ENCODE data around the gene ITPKB. TPM values are rescaled to one million over a fixed set of nuclear protein-coding genes. Genes with fewer than 3 reads are reported as not detected.

The ITPKB gene
- total and polyA plus RNA-seq, 2 experiments from 2014 or later, result 0.31 to 5.2 TPM

DNA sequence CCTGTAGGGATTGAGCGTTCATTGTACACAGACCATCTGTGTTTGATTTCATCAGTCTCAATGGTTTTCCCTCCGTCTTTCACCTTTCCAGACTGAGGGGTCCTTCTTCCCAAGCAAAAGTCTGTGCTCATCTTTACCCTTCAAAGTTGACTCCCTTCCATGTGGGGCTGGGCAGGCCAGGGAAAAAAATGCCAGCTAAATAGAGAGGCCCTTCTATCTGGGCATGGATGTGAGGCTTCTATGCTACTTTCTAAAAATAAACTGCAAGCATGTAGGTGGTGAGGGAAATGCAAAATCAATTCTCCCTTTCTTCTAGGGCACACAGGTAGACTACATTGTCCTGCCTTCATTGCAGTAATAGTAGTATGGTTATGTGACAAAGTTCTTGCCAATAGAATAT, 46.7 kb upstream of the ITPKB start (continued):
- no peak for TF ChIP-seq STAT1 (IDR thresholded peaks at IDR 0.05; ENCODE audit: unreplicated experiment)

DNA sequence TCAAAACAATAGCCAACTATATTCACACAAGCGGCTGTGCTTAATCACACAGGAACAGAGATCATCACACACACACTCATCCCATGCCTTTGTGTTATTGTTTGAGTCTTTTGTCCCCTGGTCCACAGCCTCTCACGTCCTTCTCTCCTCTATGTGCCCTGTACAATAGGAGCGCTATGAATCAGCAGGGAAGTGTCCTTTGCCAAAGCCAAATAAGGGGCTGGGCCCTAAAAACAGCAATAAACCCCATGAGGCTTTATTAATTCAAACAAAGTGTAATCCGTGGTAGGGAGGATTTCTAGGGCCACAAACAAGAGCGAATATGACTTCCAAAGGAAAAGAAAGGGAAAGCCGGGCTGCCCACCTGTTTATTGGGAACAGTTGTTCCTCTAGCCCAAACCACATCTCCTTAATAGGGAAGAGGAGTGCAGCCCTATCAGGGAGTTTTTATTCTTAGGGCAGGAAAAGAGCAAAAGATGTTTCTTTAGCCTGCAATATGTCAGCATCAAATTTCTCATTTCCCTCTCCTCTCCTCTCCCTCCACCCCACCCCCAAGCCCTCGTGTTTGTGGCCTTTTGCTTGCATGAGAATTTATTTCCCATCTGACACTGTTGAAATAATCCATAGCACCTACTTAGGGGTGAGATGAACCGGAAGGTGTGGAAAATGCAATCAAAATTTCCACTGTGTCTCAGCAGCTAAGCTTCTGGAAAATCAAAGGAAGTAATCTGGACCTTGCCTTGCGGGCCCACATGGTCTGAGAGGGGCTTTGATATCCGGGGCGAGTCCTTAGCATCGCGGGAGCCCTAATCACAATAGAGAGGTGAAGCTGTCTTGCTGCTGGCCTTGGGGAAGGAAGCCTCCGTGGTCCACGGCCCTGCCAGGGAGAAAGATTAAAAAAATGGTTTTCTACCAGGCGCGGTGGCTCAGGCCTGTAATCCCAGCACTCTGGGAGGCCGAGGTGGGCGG, 45.3 kb upstream of the ITPKB start:
- H3K27me3 Mint-ChIP-seq (ENCODE audit: insufficient read depth, low read depth, poor library complexity), result no peaks in the 10 kb centered on the region
- no peak overlapping the region for H3K4me3 ChIP-seq
- H3K4me2 ChIP-seq, result no peak overlapping the region
- H4K20me1 ChIP-seq (replicated peaks; ENCODE audit: insufficient read depth), result no peaks in the 10 kb centered on the region
- TF ChIP-seq, protein P1, sequence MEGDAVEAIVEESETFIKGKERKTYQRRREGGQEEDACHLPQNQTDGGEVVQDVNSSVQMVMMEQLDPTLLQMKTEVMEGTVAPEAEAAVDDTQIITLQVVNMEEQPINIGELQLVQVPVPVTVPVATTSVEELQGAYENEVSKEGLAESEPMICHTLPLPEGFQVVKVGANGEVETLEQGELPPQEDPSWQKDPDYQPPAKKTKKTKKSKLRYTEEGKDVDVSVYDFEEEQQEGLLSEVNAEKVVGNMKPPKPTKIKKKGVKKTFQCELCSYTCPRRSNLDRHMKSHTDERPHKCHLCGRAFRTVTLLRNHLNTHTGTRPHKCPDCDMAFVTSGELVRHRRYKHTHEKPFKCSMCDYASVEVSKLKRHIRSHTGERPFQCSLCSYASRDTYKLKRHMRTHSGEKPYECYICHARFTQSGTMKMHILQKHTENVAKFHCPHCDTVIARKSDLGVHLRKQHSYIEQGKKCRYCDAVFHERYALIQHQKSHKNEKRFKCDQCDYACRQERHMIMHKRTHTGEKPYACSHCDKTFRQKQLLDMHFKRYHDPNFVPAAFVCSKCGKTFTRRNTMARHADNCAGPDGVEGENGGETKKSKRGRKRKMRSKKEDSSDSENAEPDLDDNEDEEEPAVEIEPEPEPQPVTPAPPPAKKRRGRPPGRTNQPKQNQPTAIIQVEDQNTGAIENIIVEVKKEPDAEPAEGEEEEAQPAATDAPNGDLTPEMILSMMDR (conservative IDR thresholded peaks at IDR 0.05; ENCODE audit: low read depth in 2 of 2), result no peak
- ATAC-seq (no peak), DNase-seq (ENCODE audit: low spot score) (no peak)
- no peaks in the 10 kb centered on the region for H3K4me1 Mint-ChIP-seq
- H3K4me1 ChIP-seq (ENCODE audit: insufficient read depth), result no peaks in the 10 kb centered on the region
- no peak overlapping the region for H3K27ac Mint-ChIP-seq
- no peaks in the 10 kb centered on the region for H3K27me3 ChIP-seq (ENCODE audit: insufficient read depth)
- no peaks in the 10 kb centered on the region for H3K79me2 ChIP-seq (replicated peaks; ENCODE audit: insufficient read depth)
- H3F3A ChIP-seq (replicated peaks; ENCODE audit: low read depth), result no peaks in the 10 kb centered on the region
- H3K9me2 ChIP-seq (ENCODE audit: insufficient read depth), result peaks cover 4% of the 10 kb centered on the region; the same call in 1 of the 2 replicates
- no peaks in the 10 kb centered on the region for H3K9me3 Mint-ChIP-seq
- H3K36me3 Mint-ChIP-seq (ENCODE audit: low read depth), result no peaks in the 10 kb centered on the region
- H3K4me3 Mint-ChIP-seq, result no peak overlapping the region
- H2AFZ ChIP-seq, result peak overlapping the region; percentile 76
- H3K27ac ChIP-seq (ENCODE audit: low read depth), result no peak overlapping the region
- no peaks in the 10 kb centered on the region for H3K36me3 ChIP-seq (ENCODE audit: insufficient read depth)

DNA sequence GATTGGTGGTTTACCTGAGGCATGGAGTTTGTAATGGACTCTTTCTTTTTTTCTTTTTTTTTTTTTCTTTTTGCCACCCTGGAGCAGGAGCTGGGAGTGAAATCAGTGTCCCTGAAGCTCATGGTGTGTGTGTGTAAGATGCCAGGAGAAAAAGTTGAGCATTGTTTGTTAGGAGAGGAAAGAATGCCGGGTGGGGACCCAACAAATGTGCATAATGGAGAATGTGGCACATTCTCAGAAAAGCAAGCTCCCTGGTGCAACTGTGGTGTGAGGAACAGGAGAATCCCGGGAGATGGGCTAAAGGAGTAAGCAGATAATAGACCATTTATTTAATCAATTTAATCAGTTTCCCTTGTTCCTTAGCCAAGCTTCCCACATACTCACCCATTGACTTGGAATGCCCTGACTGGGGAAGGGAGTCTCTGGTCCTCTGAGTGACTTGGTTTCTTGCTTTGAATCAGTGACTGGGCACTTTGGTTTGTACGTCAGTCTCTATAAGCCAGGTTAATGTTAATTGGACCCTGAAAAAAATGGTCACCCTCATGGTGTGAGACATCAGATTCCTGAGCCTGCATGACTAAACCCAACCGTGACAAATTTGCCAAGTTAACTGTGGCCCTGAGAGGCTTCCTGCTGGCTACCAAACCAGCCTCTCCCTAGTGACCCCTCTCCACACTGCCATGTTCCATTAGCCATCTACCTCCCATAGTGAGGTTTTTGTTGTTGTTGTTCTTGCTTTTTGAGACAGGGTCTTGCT, 43.9 kb upstream of the ITPKB start:
- no peak overlapping the region for H3K4me2 ChIP-seq
- no peaks in the 10 kb centered on the region for H3K9me3 Mint-ChIP-seq
- H3F3A ChIP-seq (replicated peaks; ENCODE audit: low read depth), result no peaks in the 10 kb centered on the region
- H3K27me3 ChIP-seq (ENCODE audit: insufficient read depth), result no peaks in the 10 kb centered on the region
- no peaks in the 10 kb centered on the region for H3K4me1 Mint-ChIP-seq
- peaks cover 3% of the 10 kb centered on the region for H3K27me3 Mint-ChIP-seq (ENCODE audit: insufficient read depth, low read depth, poor library complexity)
- H3K27ac Mint-ChIP-seq, result no peak overlapping the region
- no peaks in the 10 kb centered on the region for H3K36me3 Mint-ChIP-seq (ENCODE audit: low read depth)
- H3K4me3 Mint-ChIP-seq, result no peak overlapping the region
- DNase-seq (ENCODE audit: low spot score), result no peak
- H3K27ac ChIP-seq (ENCODE audit: low read depth), result no peak overlapping the region
- no peaks in the 10 kb centered on the region for H3K36me3 ChIP-seq (ENCODE audit: insufficient read depth)
- H2AFZ ChIP-seq, result no peak overlapping the region
- ATAC-seq, result no peak
- no peaks in the 10 kb centered on the region for H3K4me1 ChIP-seq (ENCODE audit: insufficient read depth)
- H3K4me3 ChIP-seq, result no peak overlapping the region
- H3K79me2 ChIP-seq (replicated peaks; ENCODE audit: insufficient read depth), result no peaks in the 10 kb centered on the region
- peaks cover 4% of the 10 kb centered on the region; the same call in 1 of the 2 replicates for H3K9me2 ChIP-seq (ENCODE audit: insufficient read depth)
- H4K20me1 ChIP-seq (replicated peaks; ENCODE audit: insufficient read depth), result no peaks in the 10 kb centered on the region
- TF ChIP-seq JUNB (IDR thresholded peaks at IDR 0.05; ENCODE audit: unreplicated experiment) (no peak), POLR2AphosphoS5 (IDR thresholded peaks at IDR 0.05; ENCODE audit: low read depth) (no peak), STAT1 (IDR thresholded peaks at IDR 0.05; ENCODE audit: unreplicated experiment) (no peak), EZH2 (IDR thresholded peaks at IDR 0.05; ENCODE audit: low read depth, unreplicated experiment) (no peak), ZNF114 (CRISPR knock-in tag; IDR thresholded peaks at IDR 0.05) (no peak), ZNF331 (CRISPR knock-in tag; IDR thresholded peaks at IDR 0.05; ENCODE audit: low read depth) (no peak), EZH2phosphoT487 (IDR thresholded peaks at IDR 0.05; ENCODE audit: unreplicated experiment) (no peak)
- TF ChIP-seq, protein P2, sequence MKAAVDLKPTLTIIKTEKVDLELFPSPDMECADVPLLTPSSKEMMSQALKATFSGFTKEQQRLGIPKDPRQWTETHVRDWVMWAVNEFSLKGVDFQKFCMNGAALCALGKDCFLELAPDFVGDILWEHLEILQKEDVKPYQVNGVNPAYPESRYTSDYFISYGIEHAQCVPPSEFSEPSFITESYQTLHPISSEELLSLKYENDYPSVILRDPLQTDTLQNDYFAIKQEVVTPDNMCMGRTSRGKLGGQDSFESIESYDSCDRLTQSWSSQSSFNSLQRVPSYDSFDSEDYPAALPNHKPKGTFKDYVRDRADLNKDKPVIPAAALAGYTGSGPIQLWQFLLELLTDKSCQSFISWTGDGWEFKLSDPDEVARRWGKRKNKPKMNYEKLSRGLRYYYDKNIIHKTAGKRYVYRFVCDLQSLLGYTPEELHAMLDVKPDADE (IDR thresholded peaks at IDR 0.05), result no peak
- TF ChIP-seq, protein P3, sequence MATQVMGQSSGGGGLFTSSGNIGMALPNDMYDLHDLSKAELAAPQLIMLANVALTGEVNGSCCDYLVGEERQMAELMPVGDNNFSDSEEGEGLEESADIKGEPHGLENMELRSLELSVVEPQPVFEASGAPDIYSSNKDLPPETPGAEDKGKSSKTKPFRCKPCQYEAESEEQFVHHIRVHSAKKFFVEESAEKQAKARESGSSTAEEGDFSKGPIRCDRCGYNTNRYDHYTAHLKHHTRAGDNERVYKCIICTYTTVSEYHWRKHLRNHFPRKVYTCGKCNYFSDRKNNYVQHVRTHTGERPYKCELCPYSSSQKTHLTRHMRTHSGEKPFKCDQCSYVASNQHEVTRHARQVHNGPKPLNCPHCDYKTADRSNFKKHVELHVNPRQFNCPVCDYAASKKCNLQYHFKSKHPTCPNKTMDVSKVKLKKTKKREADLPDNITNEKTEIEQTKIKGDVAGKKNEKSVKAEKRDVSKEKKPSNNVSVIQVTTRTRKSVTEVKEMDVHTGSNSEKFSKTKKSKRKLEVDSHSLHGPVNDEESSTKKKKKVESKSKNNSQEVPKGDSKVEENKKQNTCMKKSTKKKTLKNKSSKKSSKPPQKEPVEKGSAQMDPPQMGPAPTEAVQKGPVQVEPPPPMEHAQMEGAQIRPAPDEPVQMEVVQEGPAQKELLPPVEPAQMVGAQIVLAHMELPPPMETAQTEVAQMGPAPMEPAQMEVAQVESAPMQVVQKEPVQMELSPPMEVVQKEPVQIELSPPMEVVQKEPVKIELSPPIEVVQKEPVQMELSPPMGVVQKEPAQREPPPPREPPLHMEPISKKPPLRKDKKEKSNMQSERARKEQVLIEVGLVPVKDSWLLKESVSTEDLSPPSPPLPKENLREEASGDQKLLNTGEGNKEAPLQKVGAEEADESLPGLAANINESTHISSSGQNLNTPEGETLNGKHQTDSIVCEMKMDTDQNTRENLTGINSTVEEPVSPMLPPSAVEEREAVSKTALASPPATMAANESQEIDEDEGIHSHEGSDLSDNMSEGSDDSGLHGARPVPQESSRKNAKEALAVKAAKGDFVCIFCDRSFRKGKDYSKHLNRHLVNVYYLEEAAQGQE (IDR thresholded peaks at IDR 0.05; ENCODE audit: unreplicated experiment), result no peak

Measured in GM23338 (cell line).